Neural crest cell (in vitro differentiated cells): Measurements from ENCODE around the gene TXNDC5. TPM values are rescaled to one million over a fixed set of nuclear protein-coding genes. Genes with fewer than 3 reads are reported as not detected.

Experiments used
- DNase-seq: peaks from one replicate; pipeline ENCODE4 v3.0.0; 2021; ENCODE audit warnings: low read depth, mixed read lengths, low spot score
- H3K27ac Mint-ChIP-seq: one replicate; pipeline ENCODE4 v1.8.0; 2021; ENCODE audit warnings: mild to moderate bottlenecking, mixed read lengths; ENCODE audit not compliant: unreplicated experiment
- H3K27me3 Mint-ChIP-seq: 2 replicates; pipeline ENCODE4 v1.8.0; 2021; ENCODE audit warnings: low read depth, mild to moderate bottlenecking, mixed read lengths
- H3K36me3 Mint-ChIP-seq: 2 replicates; pipeline ENCODE4 v1.8.0; 2021; ENCODE audit warnings: low read depth, mild to moderate bottlenecking, mixed read lengths
- H3K4me1 Mint-ChIP-seq: 2 replicates; pipeline ENCODE4 v1.8.0; 2021; ENCODE audit warnings: mixed read lengths
- H3K4me3 Mint-ChIP-seq: one replicate; pipeline ENCODE4 v1.8.0; 2021; ENCODE audit warnings: mild to moderate bottlenecking, mixed read lengths
- H3K9me3 Mint-ChIP-seq: 2 replicates; pipeline ENCODE4 v1.8.0; 2021; ENCODE audit warnings: mixed read lengths
- CTCF ChIP-seq: fragments of 200-600 bp; sonication (generic); conservative IDR thresholded peaks from 2 replicates; pipeline ENCODE4 v1.5.0; 2021; ENCODE audit warnings: antibody characterized with exemption, mild to moderate bottlenecking
- total RNA-seq: library from RNA; stranded (reverse); gene quantifications from 2 replicates; pipeline ENCODE4 v1.2.1, GENCODE V29; 2021

Gene TXNDC5
- total RNA-seq, 1 donor from 2014 or later: 104 TPM

- Mint-ChIP-seq H3K9me3 (peaks cover 3% of the 10 kb centered on the region), H3K27me3 (no peaks in the 10 kb centered on the region), H3K4me3 (no peak overlapping the region), H3K36me3 (no peaks in the 10 kb centered on the region), H3K4me1 (peaks cover 4% of the 10 kb centered on the region), H3K27ac (no peak overlapping the region)
- DNase-seq: no peak
- no peak for TF ChIP-seq CTCF
These were observed 76.9 kb downstream of the TXNDC5 start for GRCh38 chr6:7833751-7834070.

DNA sequence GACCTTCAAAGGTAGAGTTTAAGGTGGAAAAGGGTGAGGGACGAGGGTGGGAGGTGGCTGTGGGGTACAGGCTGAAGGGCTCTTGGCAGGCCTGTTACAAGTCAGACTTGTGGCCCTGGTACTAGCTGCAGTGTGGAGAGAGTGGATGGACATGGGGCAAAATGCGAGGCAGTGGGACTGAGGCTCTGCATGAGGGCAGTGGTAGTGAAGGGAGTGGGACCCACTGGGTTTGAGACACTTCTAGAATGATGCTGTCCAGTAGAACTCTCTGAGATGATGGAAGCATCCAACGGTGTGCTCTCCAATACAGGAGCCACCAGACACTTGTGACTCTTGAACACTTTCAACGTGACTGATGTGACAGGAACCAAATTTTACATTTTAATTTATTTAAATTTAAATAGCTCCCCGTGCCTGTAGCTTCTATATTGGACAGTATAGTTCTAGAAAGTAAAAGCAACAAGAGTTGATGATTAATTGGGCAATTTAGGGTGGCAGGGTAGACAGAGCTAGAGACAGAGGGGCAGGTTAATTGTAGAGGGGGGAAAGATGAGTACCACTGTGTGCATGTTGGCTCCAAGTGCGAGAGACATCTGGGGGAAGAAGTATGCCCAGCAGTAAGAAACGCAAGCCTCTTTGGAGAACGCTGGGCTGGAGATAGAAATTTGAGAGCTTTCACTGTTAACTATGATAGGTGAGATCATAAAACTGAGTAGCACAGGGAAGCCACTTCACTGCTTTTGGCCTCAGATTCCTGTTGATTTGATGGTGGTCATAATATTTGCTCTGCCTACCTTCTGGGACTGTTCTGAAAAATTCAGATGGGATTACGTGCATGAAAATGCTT, 77.5 kb downstream of the TXNDC5 start:
- no peaks in the 10 kb centered on the region for H3K36me3 Mint-ChIP-seq
- no peak for TF ChIP-seq CTCF
- H3K27me3 Mint-ChIP-seq: no peaks in the 10 kb centered on the region
- no peak overlapping the region for H3K27ac Mint-ChIP-seq
- H3K9me3 Mint-ChIP-seq: peaks cover 3% of the 10 kb centered on the region
- no peak overlapping the region for H3K4me3 Mint-ChIP-seq
- H3K4me1 Mint-ChIP-seq: peaks cover 4% of the 10 kb centered on the region
- DNase-seq: no peak

Other genes starting within 250 kb of the TXNDC5 start
- gene BMP6, start 184.7 kb downstream of the TXNDC5 start, total RNA-seq: 0.44 and 0.55 TPM in 2 replicates
- gene BLOC1S5, start 153.6 kb upstream of the TXNDC5 start, total RNA-seq: 21.9 and 23.2 TPM in 2 replicates
- 49.9 and 53.2 TPM in 2 replicates for gene EEF1E1, start 191.8 kb upstream of the TXNDC5 start, total RNA-seq